Trophoblast cell (in vitro differentiated cells and primary cell): ENCODE results near the gene TMEM272.

Source experiments
- DNase-seq, 2 donors: peaks; one replicate each; pipeline ENCODE4 v3.0.0-alpha.2; 2016
- H2AFZ ChIP-seq: 2 replicates; pipeline ENCODE4 v1.6.1; 2013; ENCODE audit warnings: low read length, moderate library complexity, mild to moderate bottlenecking; ENCODE audit not compliant: insufficient read depth, poor library complexity
- H2AK5ac ChIP-seq: 2 replicates; pipeline ENCODE4 v1.6.1; 2013; ENCODE audit warnings: mild to moderate bottlenecking, low read length
- H2BK120ac ChIP-seq: 2 replicates; pipeline ENCODE4 v1.6.1; 2013; ENCODE audit warnings: low read length, mild to moderate bottlenecking, moderate library complexity; ENCODE audit not compliant: insufficient read depth, poor library complexity
- H2BK12ac ChIP-seq: 2 replicates; pipeline ENCODE4 v1.6.1; 2013; ENCODE audit warnings: mild to moderate bottlenecking, low read length, moderate library complexity
- H2BK5ac ChIP-seq: 2 replicates; pipeline ENCODE4 v1.6.1; 2013; ENCODE audit warnings: low read length, low read depth, moderate library complexity, mild to moderate bottlenecking; ENCODE audit not compliant: poor library complexity
- H3K14ac ChIP-seq: 2 replicates; pipeline ENCODE4 v1.6.1; 2013; ENCODE audit warnings: mild to moderate bottlenecking, low read length
- H3K18ac ChIP-seq: 2 replicates; pipeline ENCODE4 v1.6.1; 2013; ENCODE audit warnings: mild to moderate bottlenecking, low read length
- H3K23ac ChIP-seq: 2 replicates; pipeline ENCODE4 v1.6.1; 2013; ENCODE audit warnings: low read length
- H3K27ac ChIP-seq: 2 replicates; pipeline ENCODE4 v1.5.1; 2013; ENCODE audit warnings: low read depth, mild to moderate bottlenecking, inconsistent platforms, low read length, moderate library complexity
- H3K27me3 ChIP-seq: 2 replicates; pipeline ENCODE4 v1.6.1; 2013; ENCODE audit warnings: inconsistent platforms, mild to moderate bottlenecking, low read length, moderate library complexity; ENCODE audit not compliant: insufficient read depth
- H3K36me3 ChIP-seq, 2 experiments: 1 replicate in 1 of 2; 2 replicates in 1 of 2; pipeline ENCODE4 v1.6.1; 2013; ENCODE audit warnings: low read length in 2 of 2, mild to moderate bottlenecking in 2 of 2, moderate library complexity in 1 of 2; ENCODE audit not compliant: insufficient read depth in 2 of 2, control insufficient read depth in 1 of 2
- H3K4ac ChIP-seq: 2 replicates; pipeline ENCODE4 v1.6.1; 2013; ENCODE audit warnings: low read depth, mild to moderate bottlenecking, low read length, moderate library complexity
- H3K4me1 ChIP-seq, 2 experiments: 1 replicate in 1 of 2; 2 replicates in 1 of 2; pipeline ENCODE4 v1.6.1; 2013; ENCODE audit warnings: low read length in 2 of 2, mild to moderate bottlenecking in 2 of 2, moderate library complexity in 1 of 2; ENCODE audit not compliant: insufficient read depth in 2 of 2, control insufficient read depth in 1 of 2
- H3K4me2 ChIP-seq: 2 replicates; pipeline ENCODE4 v1.6.1; 2013; ENCODE audit warnings: inconsistent platforms, mild to moderate bottlenecking, low read length, moderate library complexity
- H3K4me3 ChIP-seq: 2 replicates; pipeline ENCODE4 v1.5.1; 2013; ENCODE audit warnings: mild to moderate bottlenecking, low read depth, low read length, inconsistent platforms
- H3K79me1 ChIP-seq: one replicate; pipeline ENCODE4 v1.6.1; 2013; ENCODE audit warnings: low read length
- H3K79me2 ChIP-seq: 2 replicates; pipeline ENCODE4 v1.6.1; 2013; ENCODE audit warnings: low read length, mild to moderate bottlenecking; ENCODE audit not compliant: control insufficient read depth, insufficient read depth, poor library complexity
- H3K9ac ChIP-seq: 2 replicates; pipeline ENCODE4 v1.6.1; 2013; ENCODE audit warnings: mild to moderate bottlenecking, low read length
- H3K9me3 ChIP-seq: 2 replicates; pipeline ENCODE4 v1.6.1; 2013; ENCODE audit warnings: low read depth, mild to moderate bottlenecking, control low read depth, inconsistent platforms, low read length; ENCODE audit not compliant: insufficient read depth
- H4K12ac ChIP-seq: 2 replicates; pipeline ENCODE4 v1.6.1; 2013; ENCODE audit warnings: low read depth, mild to moderate bottlenecking, low read length, moderate library complexity
- H4K8ac ChIP-seq: 2 replicates; pipeline ENCODE4 v1.6.1; 2013; ENCODE audit warnings: low read depth, mild to moderate bottlenecking, low read length, moderate library complexity
- H4K91ac ChIP-seq: one replicate; pipeline ENCODE4 v1.6.1; 2013; ENCODE audit warnings: low read depth, mild to moderate bottlenecking, low read length, moderate library complexity
- WGBS: extraction: QIAGEN DNeasy Blood & Tissue Kit; methylation state at CpG from one replicate; pipeline ENCODE4 v1.1.7; 2013; ENCODE audit warnings: missing lambda C conversion rate; ENCODE audit not compliant: insufficient read length, insufficient coverage; ENCODE audit errors: extremely low coverage; 5-methylcytosine and 5-hydroxymethylcytosine counted together

The TMEM272 gene

DNA sequence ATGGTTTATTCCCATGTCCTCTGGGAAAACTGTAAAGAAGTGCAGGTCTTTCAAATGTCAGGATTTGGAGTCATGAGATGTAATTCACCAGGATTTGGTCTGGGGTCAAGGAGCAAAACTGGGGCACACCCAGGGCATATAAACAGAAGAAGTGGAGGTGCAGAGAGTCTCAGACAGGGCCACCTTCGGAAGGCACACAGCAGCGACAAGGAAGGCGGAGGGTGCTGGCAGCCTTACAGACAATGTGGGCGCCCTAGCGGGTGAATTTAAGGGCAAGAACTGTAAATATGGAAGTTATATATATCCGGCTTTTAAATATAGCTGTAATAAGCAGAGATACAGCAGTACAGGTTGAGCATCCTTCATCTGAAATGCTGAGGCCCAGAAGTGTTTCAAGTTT, 72.2 kb downstream of the TMEM272 start:
- H3K23ac ChIP-seq, result no peak overlapping the region
- no peak overlapping the region for H3K9ac ChIP-seq
- H3K4me3 ChIP-seq, result no peak overlapping the region
- H2BK12ac ChIP-seq, result no peak overlapping the region
- no peak overlapping the region for H2BK5ac ChIP-seq
- no peak overlapping the region for H4K91ac ChIP-seq
- H3K9me3 ChIP-seq, result no peaks in the 10 kb centered on the region
- no peak overlapping the region for H3K14ac ChIP-seq
- no peaks in the 10 kb centered on the region for H3K79me2 ChIP-seq
- no peak overlapping the region for H3K27ac ChIP-seq
- no peak overlapping the region for H2BK120ac ChIP-seq
- H2AFZ ChIP-seq, result no peak overlapping the region
- H3K4me1 ChIP-seq, result no peaks in the 10 kb centered on the region
- H3K4me2 ChIP-seq, result no peak overlapping the region
- no peak overlapping the region for H4K12ac ChIP-seq
- no peaks in the 10 kb centered on the region for H3K79me1 ChIP-seq
- H3K4ac ChIP-seq, result no peak overlapping the region
- H2AK5ac ChIP-seq, result no peak overlapping the region
- WGBS, result no CpG with 5 or more reads among the region's 6 CpGs
- no peak overlapping the region for H4K8ac ChIP-seq
- no peaks in the 10 kb centered on the region for H3K27me3 ChIP-seq
- peaks cover 0 to 2% of the 10 kb centered on the region in 2 experiments for H3K36me3 ChIP-seq
- no peak overlapping the region for H3K18ac ChIP-seq
- no peak for DNase-seq

- Histone ChIP-seq H2BK5ac (no peak overlapping the region), H3K4ac (no peak overlapping the region), H2BK12ac (no peak overlapping the region), H3K27me3 (no peaks in the 10 kb centered on the region), H2AFZ (no peak overlapping the region), H2BK120ac (no peak overlapping the region), H3K4me1 (no peaks in the 10 kb centered on the region), H3K9ac (no peak overlapping the region), H3K14ac (no peak overlapping the region), H3K18ac (no peak overlapping the region), H4K12ac (no peak overlapping the region), H4K8ac (no peak overlapping the region), H3K4me3 (no peak overlapping the region), H3K36me3 (peaks cover 2 to 4% of the 10 kb centered on the region in 2 experiments), H3K23ac (no peak overlapping the region), H3K79me2 (no peaks in the 10 kb centered on the region), H3K79me1 (no peaks in the 10 kb centered on the region), H3K9me3 (no peaks in the 10 kb centered on the region), H3K4me2 (no peak overlapping the region), H3K27ac (no peak overlapping the region), H2AK5ac (no peak overlapping the region), H4K91ac (no peak overlapping the region)
- WGBS, result no CpG with 5 or more reads among the region's 9 CpGs
- DNase-seq, result no peak
These were observed 72.9 kb downstream of the TMEM272 start for GRCh38 chr13:51772105-51772455.

- H3K27ac ChIP-seq, result no peak overlapping the region
- H2BK120ac ChIP-seq, result no peak overlapping the region
- no peak overlapping the region for H4K8ac ChIP-seq
These were observed 73.4 kb downstream of the TMEM272 start for GRCh38 chr13:51771418-51772104.

DNA sequence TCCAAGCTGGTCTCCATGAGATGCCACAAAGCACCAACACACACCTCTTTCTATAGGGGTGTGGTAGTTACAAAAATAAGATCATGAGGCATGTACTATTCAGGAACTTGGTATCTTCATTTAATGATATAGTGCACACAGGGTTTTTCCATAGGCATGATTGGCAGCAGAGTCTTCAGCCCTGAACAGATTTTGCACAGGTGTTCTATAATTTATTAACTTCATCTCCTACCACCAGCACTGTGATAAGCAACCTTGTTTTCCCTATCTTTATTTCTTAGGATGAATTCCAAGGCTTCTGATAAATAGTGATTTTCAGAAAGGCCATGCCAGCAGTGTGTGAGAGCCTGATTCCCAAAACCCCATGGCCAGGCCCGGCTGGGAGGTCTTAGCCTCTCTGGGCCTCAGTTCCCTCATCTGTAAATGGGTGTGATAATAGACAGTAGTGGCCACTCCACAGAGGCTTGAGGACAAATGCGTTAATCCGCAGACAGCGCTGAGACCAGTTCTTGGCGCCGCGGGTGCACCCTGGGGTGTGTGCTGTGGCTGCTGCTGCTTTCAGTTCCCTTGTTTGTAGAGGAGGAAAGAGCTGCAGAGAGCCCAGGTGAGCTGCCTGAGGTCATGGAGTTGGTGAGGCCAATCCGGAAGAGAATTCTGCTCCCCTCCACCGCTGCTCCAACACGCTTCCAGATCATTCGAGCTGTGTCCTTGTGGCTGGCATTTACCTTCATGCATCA, 74.1 kb downstream of the TMEM272 start:
- Histone ChIP-seq H3K4me3 (no peak overlapping the region), H4K12ac (no peak overlapping the region), H3K79me1 (no peaks in the 10 kb centered on the region), H3K23ac (no peak overlapping the region), H2AFZ (no peak overlapping the region), H2BK120ac (no peak overlapping the region), H3K4me2 (no peak overlapping the region), H2BK5ac (no peak overlapping the region), H3K4me1 (no peaks in the 10 kb centered on the region), H2AK5ac (no peak overlapping the region), H3K9ac (no peak overlapping the region), H2BK12ac (no peak overlapping the region), H3K27me3 (no peaks in the 10 kb centered on the region), H4K91ac (no peak overlapping the region), H3K27ac (no peak overlapping the region), H3K4ac (no peak overlapping the region), H3K9me3 (no peaks in the 10 kb centered on the region), H3K18ac (no peak overlapping the region), H4K8ac (no peak overlapping the region), H3K14ac (no peak overlapping the region), H3K36me3 (peaks cover 9 to 12% of the 10 kb centered on the region in 2 experiments), H3K79me2 (no peaks in the 10 kb centered on the region)
- no peak for DNase-seq
- WGBS, result no CpG with 5 or more reads among the region's 11 CpGs

More at GRCh38 chr13:51771418-51772104, 73.4 kb downstream of the TMEM272 start:
- Histone ChIP-seq H2AFZ (no peak overlapping the region), H3K18ac (no peak overlapping the region), H3K27me3 (no peaks in the 10 kb centered on the region), H2BK12ac (no peak overlapping the region), H3K79me1 (no peaks in the 10 kb centered on the region), H3K23ac (no peak overlapping the region), H3K4me3 (no peak overlapping the region), H3K79me2 (no peaks in the 10 kb centered on the region), H3K9me3 (no peaks in the 10 kb centered on the region), H3K14ac (no peak overlapping the region), H4K12ac (no peak overlapping the region), H3K9ac (no peak overlapping the region), H3K4me2 (no peak overlapping the region), H2BK5ac (no peak overlapping the region), H3K4ac (no peak overlapping the region), H3K36me3 (peaks cover 7 to 9% of the 10 kb centered on the region in 2 experiments), H4K91ac (no peak overlapping the region), H2AK5ac (no peak overlapping the region), H3K4me1 (no peaks in the 10 kb centered on the region)
- no peak for DNase-seq
- WGBS, result no CpG with 5 or more reads among the region's 17 CpGs
